Activated B cell treated with CpG ODN at 0.5 μM for 24 hours (primary cell): ENCODE measurements around the gene WASF3. TPM values are rescaled to one million over a fixed set of nuclear protein-coding genes. Genes with fewer than 3 reads are reported as not detected.

Source experiments
- ATAC-seq: fragments of 200-7000 bp; cut with Tn5 transposase; one replicate; pipeline ENCODE4 v1.10.0; 2021; ENCODE audit warnings: low read depth, mild to moderate bottlenecking, moderate library complexity
- CTCF ChIA-PET: fragments of 350-600 bp; sonication (Branson Sonifier 250); formaldehyde crosslinking; loops from one replicate; lab custom pipeline; 2021; ENCODE audit warnings: antibody characterized with exemption; lab: Charles Lee
- POLR2A ChIA-PET: fragments of 350-600 bp; sonication (Branson Sonifier 250); formaldehyde crosslinking; loops from one replicate; lab custom pipeline; 2021; ENCODE audit warnings: antibody characterized with exemption; lab: Charles Lee
- DNase-seq: peaks from one replicate; pipeline ENCODE4 v3.0.0; 2022
- H3K27ac Mint-ChIP-seq: one replicate; pipeline ENCODE4 v1.8.0; 2020; ENCODE audit warnings: mixed read lengths
- H3K27me3 Mint-ChIP-seq: one replicate; pipeline ENCODE4 v1.8.0; 2021; ENCODE audit warnings: mixed read lengths
- H3K36me3 Mint-ChIP-seq: one replicate; pipeline ENCODE4 v1.8.0; 2021; ENCODE audit warnings: low read depth, mixed read lengths
- H3K4me1 Mint-ChIP-seq: one replicate; pipeline ENCODE4 v1.8.0; 2021; ENCODE audit warnings: mixed read lengths
- H3K4me3 Mint-ChIP-seq: one replicate; pipeline ENCODE4 v1.8.0; 2020; ENCODE audit warnings: mild to moderate bottlenecking, mixed read lengths
- H3K9me3 Mint-ChIP-seq: one replicate; pipeline ENCODE4 v1.8.0; 2020; ENCODE audit warnings: mixed read lengths
- intact Hi-C: fragments of 100-400 bp; cut with micrococcal nuclease; formaldehyde crosslinking; loops from one replicate; pipeline ENCODE4 v1.15.1; 2024
- total RNA-seq: library from RNA; stranded (reverse); gene quantifications from 2 replicates; pipeline ENCODE4 v1.2.3, GENCODE V29; 2022
- TF ChIP-seq, protein P1 (sequence below): fragments of 200-600 bp; IDR thresholded peaks from one replicate; pipeline ENCODE4 v1.8.0; 2022; ENCODE audit warnings: antibody characterized with exemption, mild to moderate bottlenecking

Gene WASF3
- total RNA-seq, 1 donor from 2014 or later, result 0.35 TPM

DNA sequence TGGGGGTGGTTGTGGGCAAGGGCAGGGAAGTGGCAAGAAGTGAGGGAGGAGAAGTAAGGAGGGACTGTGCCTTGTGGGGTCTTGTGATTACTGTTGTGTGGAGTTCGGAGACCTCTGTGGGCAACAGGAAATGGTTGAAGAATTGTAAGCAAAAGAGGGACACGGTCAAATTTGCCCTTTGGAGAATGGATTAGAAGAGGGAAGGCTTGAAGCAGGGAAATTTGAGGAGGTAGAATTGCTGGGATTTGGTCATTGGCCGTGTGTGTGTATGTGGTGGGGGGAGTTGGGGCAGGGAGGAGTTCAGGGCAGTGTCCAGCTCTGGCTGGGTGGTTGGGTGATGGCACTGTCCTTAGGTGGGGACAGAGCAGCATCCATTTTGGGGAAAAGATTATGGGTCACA, 3.6 kb downstream of the WASF3 start:
- no peak overlapping the region for H3K27ac Mint-ChIP-seq
- H3K9me3 Mint-ChIP-seq, result no peaks in the 10 kb centered on the region
- ChIA-PET CTCF (no interaction called here), POLR2A (no interaction called here)
- H3K4me1 Mint-ChIP-seq, result peaks cover 14% of the 10 kb centered on the region
- H3K4me3 Mint-ChIP-seq, result no peak overlapping the region
- DNase-seq, result no peak
- intact Hi-C loops, result no loop called here
- no peak for ATAC-seq
- H3K36me3 Mint-ChIP-seq, result no peaks in the 10 kb centered on the region
- TF ChIP-seq, protein P1, sequence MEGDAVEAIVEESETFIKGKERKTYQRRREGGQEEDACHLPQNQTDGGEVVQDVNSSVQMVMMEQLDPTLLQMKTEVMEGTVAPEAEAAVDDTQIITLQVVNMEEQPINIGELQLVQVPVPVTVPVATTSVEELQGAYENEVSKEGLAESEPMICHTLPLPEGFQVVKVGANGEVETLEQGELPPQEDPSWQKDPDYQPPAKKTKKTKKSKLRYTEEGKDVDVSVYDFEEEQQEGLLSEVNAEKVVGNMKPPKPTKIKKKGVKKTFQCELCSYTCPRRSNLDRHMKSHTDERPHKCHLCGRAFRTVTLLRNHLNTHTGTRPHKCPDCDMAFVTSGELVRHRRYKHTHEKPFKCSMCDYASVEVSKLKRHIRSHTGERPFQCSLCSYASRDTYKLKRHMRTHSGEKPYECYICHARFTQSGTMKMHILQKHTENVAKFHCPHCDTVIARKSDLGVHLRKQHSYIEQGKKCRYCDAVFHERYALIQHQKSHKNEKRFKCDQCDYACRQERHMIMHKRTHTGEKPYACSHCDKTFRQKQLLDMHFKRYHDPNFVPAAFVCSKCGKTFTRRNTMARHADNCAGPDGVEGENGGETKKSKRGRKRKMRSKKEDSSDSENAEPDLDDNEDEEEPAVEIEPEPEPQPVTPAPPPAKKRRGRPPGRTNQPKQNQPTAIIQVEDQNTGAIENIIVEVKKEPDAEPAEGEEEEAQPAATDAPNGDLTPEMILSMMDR, result no peak
- peaks cover 33% of the 10 kb centered on the region for H3K27me3 Mint-ChIP-seq

- H3K4me1 Mint-ChIP-seq, result peaks cover 12% of the 10 kb centered on the region
These were observed 4.4 kb downstream of the WASF3 start for GRCh38 chr13:26561651-26562511.

GRCh38 chr13:26562512-26562890, 5.0 kb downstream of the WASF3 start:
- POLR2A ChIA-PET, result no interaction called here

More at GRCh38 chr13:26561651-26562511, 4.4 kb downstream of the WASF3 start:
- TF ChIP-seq, protein P1, result no peak
- Mint-ChIP-seq H3K27ac (no peak overlapping the region), H3K9me3 (no peaks in the 10 kb centered on the region), H3K27me3 (peaks cover 32% of the 10 kb centered on the region), H3K4me3 (no peak overlapping the region), H3K36me3 (no peaks in the 10 kb centered on the region)
- POLR2A ChIA-PET, result no interaction called here
- ATAC-seq, result no peak
- intact Hi-C loops, result no loop called here
- no peak for DNase-seq
- CTCF ChIA-PET, result no interaction called here

DNA sequence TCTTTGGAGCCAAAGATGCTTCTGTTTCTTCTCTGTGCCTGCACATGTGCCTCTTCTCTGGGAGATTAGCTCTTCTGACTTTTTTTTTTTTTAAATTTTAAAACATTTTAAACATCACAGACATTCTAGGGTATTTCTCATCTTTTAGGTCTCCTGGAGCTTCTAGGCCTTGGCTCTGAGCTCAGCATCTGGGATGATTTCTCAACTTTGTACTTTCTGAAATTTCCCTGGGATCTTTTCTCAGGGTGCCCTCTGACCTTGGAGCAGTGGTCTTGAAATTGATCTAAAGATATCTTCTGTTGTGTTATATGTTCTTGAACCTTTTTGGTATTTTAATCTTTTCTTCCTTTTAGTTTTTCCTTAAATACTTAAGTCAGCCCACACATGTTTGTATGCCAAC, 6.2 kb downstream of the WASF3 start:
- ChIA-PET CTCF (no interaction called here), POLR2A (no interaction called here)
- peaks cover 4% of the 10 kb centered on the region for H3K4me1 Mint-ChIP-seq
- ATAC-seq (no peak), DNase-seq (no peak)
- TF ChIP-seq, protein P1, result no peak
- H3K4me3 Mint-ChIP-seq, result no peak overlapping the region
- peaks cover 33% of the 10 kb centered on the region for H3K27me3 Mint-ChIP-seq
- H3K36me3 Mint-ChIP-seq, result no peaks in the 10 kb centered on the region
- intact Hi-C loops, result no loop called here
- H3K27ac Mint-ChIP-seq, result no peak overlapping the region
- no peaks in the 10 kb centered on the region for H3K9me3 Mint-ChIP-seq

More at GRCh38 chr13:26562512-26562890, 5.0 kb downstream of the WASF3 start:
- H3K27ac Mint-ChIP-seq, result no peak overlapping the region
- CTCF ChIA-PET, result no interaction called here
- no peaks in the 10 kb centered on the region for H3K36me3 Mint-ChIP-seq
- no peaks in the 10 kb centered on the region for H3K9me3 Mint-ChIP-seq
- peaks cover 8% of the 10 kb centered on the region for H3K4me1 Mint-ChIP-seq
- intact Hi-C loops, result no loop called here
- TF ChIP-seq, protein P1, result no peak
- ATAC-seq (no peak), DNase-seq (no peak)
- no peak overlapping the region for H3K4me3 Mint-ChIP-seq
- peaks cover 32% of the 10 kb centered on the region for H3K27me3 Mint-ChIP-seq

DNA sequence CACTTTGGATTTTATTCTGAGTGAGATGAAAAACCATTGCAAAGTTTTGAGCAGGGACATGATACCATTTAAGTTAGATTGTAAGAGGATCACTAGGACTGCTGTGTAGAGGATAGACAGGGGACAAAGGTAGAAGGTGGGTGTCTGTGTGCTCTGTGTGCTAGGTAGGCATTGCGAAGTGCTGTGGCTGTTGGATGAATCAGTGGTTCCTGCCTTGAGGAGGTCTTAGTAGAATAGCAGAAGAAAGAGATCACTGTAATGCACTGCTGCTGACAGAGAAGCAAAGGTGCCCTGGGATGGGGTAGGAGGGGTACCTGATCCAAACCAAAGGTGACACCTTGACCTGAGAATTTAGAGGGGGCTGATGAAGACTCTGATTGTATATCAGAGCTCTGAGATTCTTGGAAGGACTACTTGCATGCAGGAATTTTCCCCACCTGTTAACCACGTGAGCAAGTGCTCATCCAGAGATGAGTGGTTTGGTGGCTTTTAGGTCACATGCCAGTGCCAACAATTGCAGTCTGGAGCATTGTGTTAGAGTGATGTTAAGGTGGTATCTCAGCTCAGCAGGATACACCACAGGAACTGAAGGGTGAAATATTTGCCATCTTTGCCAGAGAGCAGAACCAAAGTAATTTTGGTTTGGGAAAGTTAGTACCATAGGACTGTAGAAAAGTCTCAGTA, 10.8 kb downstream of the WASF3 start:
- ATAC-seq (no peak), DNase-seq (no peak)
- intact Hi-C loops, result no loop called here
- Mint-ChIP-seq H3K27me3 (peaks cover 24% of the 10 kb centered on the region), H3K27ac (no peak overlapping the region), H3K36me3 (no peaks in the 10 kb centered on the region), H3K9me3 (no peaks in the 10 kb centered on the region), H3K4me1 (no peaks in the 10 kb centered on the region), H3K4me3 (no peak overlapping the region)
- TF ChIP-seq, protein P1, result no peak
- ChIA-PET CTCF (no interaction called here), POLR2A (no interaction called here)
